ENCODE measurements around the gene NPFF. TPM values are rescaled to one million over a fixed set of nuclear protein-coding genes. Genes with fewer than 3 reads are reported as not detected.

Gene NPFF
- total RNA-seq, 1 donor from 2014 or later, result not detected

- no peaks in the 10 kb centered on the region for H3K27me3 ChIP-seq
- H3K9me3 ChIP-seq, result no peaks in the 10 kb centered on the region
- intact Hi-C loops (cut with DNase I), result loop anchor here (2.0 to 5.0 kb wide), 2 partner anchors 48 to 61 kb away; partner anchors contain the start of gene PCBP2
- peaks cover 0 to 5% of the 10 kb centered on the region in 2 donors for H3K36me3 ChIP-seq
- H3K4me3 ChIP-seq, result peak overlapping the region; percentile 64 to 71
- TF ChIP-seq POLR2A (IDR thresholded peaks at IDR 0.05) (peak; percentile 87 to 98), POLR2AphosphoS5 (IDR thresholded peaks at IDR 0.05; ENCODE audit: insufficient read depth in 1 of 2, low read depth in 1 of 2) (peak; percentile 9 to 97), CTCF (IDR thresholded peaks at IDR 0.05) (no peak)
- DNase-seq (ENCODE audit: extremely low spot score in 2 of 2), result no peak
- peaks cover 75% of the 10 kb centered on the region for H3K4me1 ChIP-seq
- peak overlapping the region; percentile 99 for H3K27ac ChIP-seq
Observed at GRCh38 chr12:53500142-53500775, 7.0 kb downstream of the NPFF start.

GRCh38 chr12:53499266-53500141 lies 7.8 kb downstream of the NPFF start, which contains the start of gene MAP3K12:
Gene MAP3K12 (minus strand): TSS chr12:53499458. CDS start chr12:53487391, 12,067 bp downstream.
- Histone ChIP-seq H3K4me1 (peaks cover 67% of the 10 kb centered on the region), H3K4me3 (peak within 1 kb of the TSS; percentile 64 to 71), H3K9me3 (no peaks in the 10 kb centered on the region), H3K27ac (peak within 1 kb of the TSS; percentile 99), H3K27me3 (no peaks in the 10 kb centered on the region), H3K36me3 (no peaks in the 10 kb centered on the region)
- TF ChIP-seq CTCF (IDR thresholded peaks at IDR 0.05), result no peak
- TF ChIP-seq POLR2A (IDR thresholded peaks at IDR 0.05), result no peak
- TF ChIP-seq POLR2AphosphoS5 (IDR thresholded peaks at IDR 0.05; ENCODE audit: insufficient read depth in 1 of 2, low read depth in 1 of 2), result peak in 1 of 2 donors; percentile 23
- DNase-seq (ENCODE audit: extremely low spot score in 2 of 2), result no peak
- intact Hi-C loops (cut with DNase I), result loop anchor here (2.0 to 5.0 kb wide), 2 partner anchors 47 to 61 kb away; partner anchors contain the start of gene PCBP2

- intact Hi-C loops (cut with DNase I), result no loop called here
- H3K27me3 ChIP-seq, result no peaks in the 10 kb centered on the region
- H3K27ac ChIP-seq, result peak overlapping the region; percentile 99
- TF ChIP-seq POLR2AphosphoS5 (IDR thresholded peaks at IDR 0.05; ENCODE audit: insufficient read depth in 1 of 2, low read depth in 1 of 2), result no peak
- no peak for TF ChIP-seq POLR2A (IDR thresholded peaks at IDR 0.05)
- no peak for TF ChIP-seq CTCF (IDR thresholded peaks at IDR 0.05)
- H3K4me3 ChIP-seq, result peak overlapping the region; percentile 64 to 71
- H3K36me3 ChIP-seq, result no peaks in the 10 kb centered on the region
- H3K9me3 ChIP-seq, result no peaks in the 10 kb centered on the region
- DNase-seq (ENCODE audit: extremely low spot score in 2 of 2), result no peak
- H3K4me1 ChIP-seq, result peaks cover 76% of the 10 kb centered on the region
Observed at GRCh38 chr12:53498235-53498630, 9.1 kb downstream of the NPFF start.

GRCh38 chr12:53497461-53497860 lies 9.8 kb downstream of the NPFF start:
- no peaks in the 10 kb centered on the region for H3K27me3 ChIP-seq
- peak overlapping the region; percentile 99 for H3K27ac ChIP-seq
- TF ChIP-seq CTCF (IDR thresholded peaks at IDR 0.05), result no peak
- TF ChIP-seq POLR2A (IDR thresholded peaks at IDR 0.05), result no peak
- TF ChIP-seq POLR2AphosphoS5 (IDR thresholded peaks at IDR 0.05; ENCODE audit: insufficient read depth in 1 of 2, low read depth in 1 of 2), result no peak
- no peak overlapping the region for H3K4me3 ChIP-seq
- DNase-seq (ENCODE audit: extremely low spot score in 2 of 2), result no peak
- intact Hi-C loops (cut with DNase I), result no loop called here
- peaks cover 73% of the 10 kb centered on the region for H3K4me1 ChIP-seq
- no peaks in the 10 kb centered on the region for H3K36me3 ChIP-seq
- H3K9me3 ChIP-seq, result no peaks in the 10 kb centered on the region
